Activated CD8-positive, alpha-beta memory T cell treated with anti-CD3 and anti-CD28 coated beads, Interleukin-2, amount 50 U/mL, for 1 hour (primary cell): ENCODE measurements around the gene CACNA2D1.

ENCODE experiments used
- DNase-seq: peaks from one replicate; pipeline ENCODE4 v3.0.0-alpha.2; 2020; ENCODE audit errors: extremely low read depth

CACNA2D1 gene

GRCh38 chr7:82443547-82444219, at the start of gene CACNA2D1:
TSS of gene CACNA2D1 (minus strand) at chr7:82443777.
- DNase-seq: no peak

GRCh38 chr7:82481499-82482097, 38.0 kb upstream of the CACNA2D1 start:
- no peak for DNase-seq

GRCh38 chr7:82477733-82478515, 34.3 kb upstream of the CACNA2D1 start:
- no peak for DNase-seq

- DNase-seq: no peak
Measured at GRCh38 chr7:82472966-82473365, 29.4 kb upstream of the CACNA2D1 start.

- DNase-seq: no peak
Measured at GRCh38 chr7:82471351-82472020, 27.9 kb upstream of the CACNA2D1 start.

GRCh38 chr7:82469207-82469606, 25.6 kb upstream of the CACNA2D1 start:
- no peak for DNase-seq

- no peak for DNase-seq
Measured at GRCh38 chr7:82468435-82468834, 24.9 kb upstream of the CACNA2D1 start.

- DNase-seq: no peak
Measured at GRCh38 chr7:82467020-82467419, 23.4 kb upstream of the CACNA2D1 start.

GRCh38 chr7:82464372-82464771, 20.8 kb upstream of the CACNA2D1 start:
- no peak for DNase-seq

- no peak for DNase-seq
Measured at GRCh38 chr7:82455295-82455694, 11.7 kb upstream of the CACNA2D1 start.

- no peak for DNase-seq
Measured at GRCh38 chr7:82450759-82451158, 7.2 kb upstream of the CACNA2D1 start.

- DNase-seq: no peak
Measured at GRCh38 chr7:82449910-82450309, 6.3 kb upstream of the CACNA2D1 start.

GRCh38 chr7:82446897-82447296, 3.3 kb upstream of the CACNA2D1 start:
- no peak for DNase-seq

GRCh38 chr7:82445271-82445670, 1.7 kb upstream of the CACNA2D1 start:
- DNase-seq: no peak

- DNase-seq: no peak
Measured at GRCh38 chr7:82444220-82444909, 788 bp upstream of the CACNA2D1 start.

GRCh38 chr7:82443036-82443546, 486 bp downstream of the CACNA2D1 start:
- DNase-seq: no peak

- DNase-seq: no peak
Measured at GRCh38 chr7:82442492-82443035, 1.0 kb downstream of the CACNA2D1 start.

GRCh38 chr7:82441669-82442478, 1.7 kb downstream of the CACNA2D1 start:
- DNase-seq: no peak

- DNase-seq: no peak
Measured at GRCh38 chr7:82438521-82438920, 5.1 kb downstream of the CACNA2D1 start.

- no peak for DNase-seq
Measured at GRCh38 chr7:82435769-82436168, 7.8 kb downstream of the CACNA2D1 start.
